Psoas muscle (tissue), 8 donors: ENCODE data around the gene MRPS15. TPM values are rescaled to one million over a fixed set of nuclear protein-coding genes. Genes with fewer than 3 reads are reported as not detected.
A peak's percentile ranks its signal among the peaks of the same experiment; 100 is the strongest.

Experiments used
- ATAC-seq, 4 donors: fragments of 200-7000 bp; cut with Tn5 transposase; one replicate each; pipeline ENCODE4 v1.9.1; 2020; ENCODE audit warnings: moderate library complexity in 3 of 4, mild to moderate bottlenecking in 2 of 4
- DNase-seq, 2 donors: peaks; one replicate each; pipeline ENCODE4 v3.0.0-alpha.2; 2020
- H3K27ac ChIP-seq: fragments of 200-600 bp; one replicate; pipeline ENCODE4 v1.8.0; 2022
- H3K27me3 ChIP-seq, 3 donors: fragments of 200-600 bp in 1 of 3; one replicate each; pipeline versions ENCODE4 v1.6.1 to v1.8.0; 2013 to 2022; ENCODE audit warnings: low read length in 2 of 3, mild to moderate bottlenecking in 2 of 3, moderate library complexity in 1 of 3; ENCODE audit not compliant: insufficient read depth in 3 of 3
- H3K36me3 ChIP-seq, 2 donors: fragments of 200-600 bp in 1 of 2; one replicate each; pipeline versions ENCODE4 v1.6.1 to v1.8.0; 2013 to 2022; ENCODE audit warnings: low read depth in 1 of 2, mild to moderate bottlenecking in 1 of 2, moderate library complexity in 1 of 2; ENCODE audit not compliant: insufficient read depth in 1 of 2
- H3K4me1 ChIP-seq: fragments of 200-600 bp; one replicate; pipeline ENCODE4 v1.8.0; 2022
- H3K4me3 ChIP-seq: fragments of 200-600 bp; one replicate; pipeline ENCODE4 v1.8.0; 2022; ENCODE audit warnings: mild to moderate bottlenecking
- H3K9me3 ChIP-seq: fragments of 200-600 bp; one replicate; pipeline ENCODE4 v1.8.0; 2022
- WGBS, 3 donors: extraction: QIAGEN DNeasy Blood & Tissue Kit; methylation state at CpG; one replicate each; pipeline versions ENCODE4 v1.1.6 to v1.1.7; 2013; 5-methylcytosine and 5-hydroxymethylcytosine counted together
- intact Hi-C, 2 donors: fragments of 100-400 bp; cut with DNase I; formaldehyde crosslinking; loops; one replicate each; pipeline versions ENCODE4 v1.11.0 to v1.14.2; 2022
- polyA plus RNA-seq, 3 donors: library from polyadenylated mRNA; stranded (reverse); fragments of 200-250 nt; gene quantifications; one replicate each; pipeline ENCODE4 v1.2.3, GENCODE V29; 2013
- total RNA-seq, 4 donors: library from RNA; stranded (reverse); fragmentation: NEBNext Ultra II Directional in 2 of 4; extraction: Animal tissue kit (Norgen Biotek cat#: 25700) in 2 of 4; gene quantifications; one replicate each; pipeline versions ENCODE4 v1.2.1 to v1.2.4, GENCODE V29; 2021 to 2023
- TF ChIP-seq, protein P1 (sequence below): fragments of 200-600 bp; IDR thresholded peaks from one replicate; pipeline ENCODE4 v1.8.0; 2022; ENCODE audit warnings: antibody characterized with exemption
- donor health status: healthy with polysubstance abuse.
- donor health status: DM: no; HTN: no; CAD: no; lungs with moderate emphysema.
- donor health status: Bipolar disorder and iron deficiency.
- donor health status: healthy.
- donor health status: DM: yes; HTN: yes; CAD: no.
- donor health status: DM: no; HTN: no; CAD: no.
- donor health status: DM: no; HTN: no; CAD: no.
- donor health status: DM: yes; HTN: yes; CAD: no.

The MRPS15 gene
- total and polyA plus RNA-seq, 7 donors, result 127 to 279 (median 141) TPM

DNA sequence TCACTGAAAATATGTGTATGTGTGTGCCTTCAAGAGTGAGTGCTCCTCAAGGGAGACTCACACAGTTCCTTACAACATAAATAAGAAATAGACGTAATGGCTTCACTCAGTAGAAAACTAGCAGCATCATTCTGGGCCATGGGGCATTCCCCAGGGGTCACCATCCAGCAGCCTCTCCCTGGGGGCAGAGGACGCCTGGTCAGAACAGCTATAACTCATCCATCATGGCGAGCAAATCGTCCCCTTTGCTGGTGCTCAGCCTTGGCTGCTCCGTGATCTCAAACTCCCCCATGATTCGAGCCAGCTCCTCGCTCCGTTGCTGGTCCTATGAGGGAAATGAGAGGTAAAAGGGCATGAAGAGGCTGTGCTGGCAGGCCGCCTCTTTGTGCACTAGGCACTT is 46.3 kb downstream of the MRPS15 start:
- Histone ChIP-seq H3K36me3 (peaks cover 0 to 16% of the 10 kb centered on the region in 2 donors), H3K9me3 (no peaks in the 10 kb centered on the region), H3K27me3 (no peaks in the 10 kb centered on the region), H3K4me3 (no peak overlapping the region), H3K27ac (no peak overlapping the region), H3K4me1 (peaks cover 23% of the 10 kb centered on the region)
- ATAC-seq (no peak), DNase-seq (no peak)
- 84 to 90% (median 86%) methylated on average over 9 of the region's 9 CpGs for WGBS, 3 donors
- intact Hi-C loops, result no loop called here
- TF ChIP-seq, protein P1, sequence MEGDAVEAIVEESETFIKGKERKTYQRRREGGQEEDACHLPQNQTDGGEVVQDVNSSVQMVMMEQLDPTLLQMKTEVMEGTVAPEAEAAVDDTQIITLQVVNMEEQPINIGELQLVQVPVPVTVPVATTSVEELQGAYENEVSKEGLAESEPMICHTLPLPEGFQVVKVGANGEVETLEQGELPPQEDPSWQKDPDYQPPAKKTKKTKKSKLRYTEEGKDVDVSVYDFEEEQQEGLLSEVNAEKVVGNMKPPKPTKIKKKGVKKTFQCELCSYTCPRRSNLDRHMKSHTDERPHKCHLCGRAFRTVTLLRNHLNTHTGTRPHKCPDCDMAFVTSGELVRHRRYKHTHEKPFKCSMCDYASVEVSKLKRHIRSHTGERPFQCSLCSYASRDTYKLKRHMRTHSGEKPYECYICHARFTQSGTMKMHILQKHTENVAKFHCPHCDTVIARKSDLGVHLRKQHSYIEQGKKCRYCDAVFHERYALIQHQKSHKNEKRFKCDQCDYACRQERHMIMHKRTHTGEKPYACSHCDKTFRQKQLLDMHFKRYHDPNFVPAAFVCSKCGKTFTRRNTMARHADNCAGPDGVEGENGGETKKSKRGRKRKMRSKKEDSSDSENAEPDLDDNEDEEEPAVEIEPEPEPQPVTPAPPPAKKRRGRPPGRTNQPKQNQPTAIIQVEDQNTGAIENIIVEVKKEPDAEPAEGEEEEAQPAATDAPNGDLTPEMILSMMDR, result no peak

DNA sequence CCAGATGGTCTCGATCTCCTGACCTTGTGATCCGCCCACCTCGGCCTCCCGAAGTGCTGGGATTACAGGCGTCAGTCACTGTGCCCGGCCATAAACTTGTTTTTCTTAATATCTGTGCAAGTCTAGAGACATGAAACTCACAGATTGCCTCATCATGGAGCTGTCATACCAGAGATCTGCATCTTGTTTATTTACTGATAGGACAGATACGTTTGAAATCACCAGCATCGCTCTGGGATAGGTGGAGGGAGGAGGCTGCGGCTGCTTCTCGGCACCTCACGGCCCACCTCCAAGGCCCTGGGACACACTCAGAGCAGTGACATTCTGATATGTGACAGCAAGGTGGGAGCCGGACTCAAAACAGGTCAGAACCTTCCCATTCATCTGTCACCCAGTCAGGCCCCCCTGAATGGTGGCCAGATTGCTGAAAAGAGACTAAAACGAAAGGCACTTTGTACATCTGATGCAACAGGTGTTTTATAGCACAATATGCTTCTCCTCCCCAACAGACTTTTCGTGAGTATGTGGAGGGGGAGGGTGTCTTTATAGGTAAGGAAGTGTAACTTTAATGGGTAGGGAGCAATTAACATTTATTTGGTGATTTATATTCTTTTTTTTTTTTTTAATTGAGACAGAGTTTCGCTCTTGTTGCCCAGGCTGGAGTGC is 48.4 kb downstream of the MRPS15 start:
- no peaks in the 10 kb centered on the region for H3K9me3 ChIP-seq
- TF ChIP-seq, protein P1, result no peak
- 83 to 87% (median 85%) methylated on average over 15 of the region's 15 CpGs for WGBS, 3 donors
- intact Hi-C loops, result no loop called here
- H3K36me3 ChIP-seq, result no peaks in the 10 kb centered on the region
- no peak overlapping the region for H3K27ac ChIP-seq
- ATAC-seq, result no peak
- H3K4me1 ChIP-seq, result peaks cover 23% of the 10 kb centered on the region
- no peak overlapping the region for H3K4me3 ChIP-seq
- DNase-seq, result no peak
- no peaks in the 10 kb centered on the region for H3K27me3 ChIP-seq

DNA sequence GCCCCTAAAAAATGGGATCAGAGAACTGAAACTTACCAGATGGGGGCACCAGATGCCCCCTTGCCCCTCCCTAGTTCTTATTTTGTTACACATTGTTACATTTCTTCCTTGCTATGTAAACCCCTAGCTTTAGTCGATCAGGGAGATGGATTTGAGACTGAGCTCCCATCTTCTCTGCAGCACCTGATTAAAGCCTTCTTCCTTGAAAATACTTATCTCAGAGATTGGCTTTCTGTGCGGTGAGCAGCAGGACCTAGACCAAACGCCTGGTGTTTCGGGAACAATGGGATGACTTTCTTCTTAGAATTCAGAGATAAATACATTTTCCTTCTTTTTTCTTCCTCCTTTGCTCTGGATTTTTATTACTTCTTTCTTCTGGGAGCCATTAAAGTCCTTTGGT is 49.8 kb downstream of the MRPS15 start:
- TF ChIP-seq, protein P1, result no peak
- Histone ChIP-seq H3K27me3 (no peaks in the 10 kb centered on the region), H3K9me3 (no peaks in the 10 kb centered on the region), H3K27ac (no peak overlapping the region), H3K4me3 (no peak overlapping the region), H3K36me3 (no peaks in the 10 kb centered on the region), H3K4me1 (peaks cover 9% of the 10 kb centered on the region)
- WGBS, 3 donors, result 86 to 87% (median 87%) methylated on average over 4 of the region's 4 CpGs
- ATAC-seq, result no peak
- DNase-seq, result no peak
- intact Hi-C loops, result no loop called here

DNA sequence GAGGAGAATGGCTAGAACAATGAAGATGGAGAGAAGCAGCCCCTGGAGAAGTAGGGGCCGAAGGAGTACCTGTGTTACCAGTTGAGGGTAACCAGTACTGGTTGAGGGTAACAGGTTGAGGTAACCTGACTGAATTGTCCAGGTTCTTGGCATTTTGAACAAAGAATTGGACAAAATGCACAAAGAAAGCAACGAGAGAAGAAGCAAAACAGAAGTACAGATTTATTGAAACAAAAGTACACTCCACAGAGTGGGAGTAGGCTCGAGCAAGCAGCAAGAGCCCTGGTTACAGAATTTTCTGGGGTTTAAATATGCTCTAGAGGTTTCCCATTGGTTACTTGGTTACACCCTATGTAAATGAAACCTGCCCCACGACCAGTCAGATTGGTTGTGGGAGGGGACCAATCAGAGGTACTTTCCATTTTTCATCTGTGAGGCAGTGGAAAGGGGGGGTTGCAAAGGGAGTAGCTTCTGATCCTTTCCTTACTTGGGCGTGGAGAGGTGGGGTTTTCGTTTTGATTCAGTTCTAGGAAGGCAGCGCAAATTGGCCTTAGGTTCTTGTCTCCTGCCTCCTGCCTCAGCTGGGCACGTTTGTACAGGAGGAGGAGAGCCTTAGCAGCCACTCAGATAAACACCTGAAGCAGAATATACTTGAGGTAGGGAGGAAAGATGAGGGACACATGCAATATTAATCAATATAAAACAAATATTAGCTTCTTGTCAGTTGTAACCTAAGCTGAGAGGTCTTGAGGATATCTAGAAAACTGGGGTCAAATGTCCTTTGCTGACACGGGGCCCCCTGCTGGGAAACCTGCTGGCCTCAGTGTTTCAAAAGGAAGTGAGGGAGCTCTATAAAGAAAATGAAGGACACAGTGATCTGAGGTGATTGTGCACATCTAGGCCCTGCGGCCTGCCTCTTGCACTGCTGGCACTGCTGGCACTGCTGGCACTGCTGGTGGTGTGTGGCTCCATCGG is 52.2 kb downstream of the MRPS15 start:
- no peaks in the 10 kb centered on the region for H3K27me3 ChIP-seq
- TF ChIP-seq, protein P1, result no peak
- no peak overlapping the region for H3K4me3 ChIP-seq
- DNase-seq (no peak), ATAC-seq (peak in 3 of 4 donors; percentile 44 to 78 (median 77))
- intact Hi-C loops, result no loop called here
- H3K27ac ChIP-seq, result no peak overlapping the region
- no peaks in the 10 kb centered on the region for H3K36me3 ChIP-seq
- no peaks in the 10 kb centered on the region for H3K4me1 ChIP-seq
- no peaks in the 10 kb centered on the region for H3K9me3 ChIP-seq
- WGBS, 3 donors, result 54 to 59% (median 55%) methylated on average over 11 of the region's 11 CpGs
